GM06990 (cell line): ENCODE results near the gene THEM4.
"Not testable (repeated sequence)": the region's sequence is repeated elsewhere in the genome, so short reads cannot be mapped to it uniquely, and the experiment has no call there.

Experiments
- DNase-seq: peaks from one replicate; pipeline ENCODE4 v3.0.0-alpha.2; 2011; ENCODE audit not compliant: insufficient read length; ENCODE audit errors: extremely low read depth
- H3K27me3 ChIP-seq: replicated peaks from 2 replicates; pipeline ENCODE4 v1.6.0; 2011; ENCODE audit warnings: low read length; ENCODE audit not compliant: control insufficient read depth, insufficient read depth
- H3K36me3 ChIP-seq: 2 replicates; pipeline ENCODE4 v1.5.1; 2011; ENCODE audit warnings: low read length; ENCODE audit not compliant: control insufficient read depth, insufficient read depth
- H3K4me3 ChIP-seq: replicated peaks from 2 replicates; pipeline ENCODE4 v1.5.1; 2011; ENCODE audit warnings: low read depth, mild to moderate bottlenecking, control low read depth, low read length
- CTCF ChIP-seq: IDR thresholded peaks from 2 replicates; pipeline ENCODE4 v1.5.1; 2011; ENCODE audit warnings: low read length, control low read depth, mild to moderate bottlenecking, inconsistent platforms; ENCODE audit not compliant: insufficient read depth, poor library complexity, severe bottlenecking

Gene THEM4

GRCh38 chr1:151905070-151905442 is 4.3 kb downstream of the THEM4 start:
- no peak for DNase-seq
- Histone ChIP-seq H3K4me3 (no peak overlapping the region), H3K36me3 (peaks cover 2% of the 10 kb centered on the region), H3K27me3 (no peaks in the 10 kb centered on the region)
- no peak for TF ChIP-seq CTCF

GRCh38 chr1:151902858-151903257 is 6.5 kb downstream of the THEM4 start:
- no peak for TF ChIP-seq CTCF
- peaks cover 2% of the 10 kb centered on the region for H3K36me3 ChIP-seq
- no peak overlapping the region for H3K4me3 ChIP-seq
- DNase-seq: no peak
- H3K27me3 ChIP-seq: no peaks in the 10 kb centered on the region

- H3K4me3 ChIP-seq, H3K27me3 ChIP-seq, DNase-seq, H3K36me3 ChIP-seq: not testable (repeated sequence)
Measured at GRCh38 chr1:151900804-151901203, 8.5 kb downstream of the THEM4 start.

- no peak overlapping the region for H3K4me3 ChIP-seq
- H3K27me3 ChIP-seq: no peaks in the 10 kb centered on the region
- TF ChIP-seq CTCF: no peak
- no peak for DNase-seq
- no peaks in the 10 kb centered on the region; the same call in 1 of the 2 replicates for H3K36me3 ChIP-seq
Measured at GRCh38 chr1:151898519-151898991, 10.8 kb downstream of the THEM4 start.

- DNase-seq: no peak
- no peak for TF ChIP-seq CTCF
- H3K36me3 ChIP-seq: no peaks in the 10 kb centered on the region; the same call in 1 of the 2 replicates
- no peaks in the 10 kb centered on the region for H3K27me3 ChIP-seq
- no peak overlapping the region for H3K4me3 ChIP-seq
Measured at GRCh38 chr1:151897991-151898431, 11.3 kb downstream of the THEM4 start.

- TF ChIP-seq CTCF: no peak
- no peak for DNase-seq
- H3K27me3 ChIP-seq: no peaks in the 10 kb centered on the region
- H3K4me3 ChIP-seq: no peak overlapping the region
- H3K36me3 ChIP-seq: peaks cover 2% of the 10 kb centered on the region
Measured at GRCh38 chr1:151893176-151893924, 16.0 kb downstream of the THEM4 start.
